GM12891 (cell line): Measurements from ENCODE around the gene SLC9A9.

ENCODE experiments used
- PAX5 ChIP-seq: IDR thresholded peaks from 2 replicates; pipeline ENCODE4 v1.6.1; 2011; ENCODE audit warnings: low read length, moderate library complexity, mild to moderate bottlenecking; ENCODE audit not compliant: insufficient read depth, severe bottlenecking
- POLR2A ChIP-seq: IDR thresholded peaks from 2 replicates; pipeline ENCODE4 v1.6.1; 2011; ENCODE audit warnings: low read depth, low read length, control low read depth
- POLR2AphosphoS5 ChIP-seq: IDR thresholded peaks from 2 replicates; pipeline ENCODE4 v1.6.1; 2011; ENCODE audit warnings: low read depth, low read length, control low read depth
- TAF1 ChIP-seq: IDR thresholded peaks from 2 replicates; pipeline ENCODE4 v1.6.1; 2011; ENCODE audit warnings: low read depth, low read length, control low read depth

DNA sequence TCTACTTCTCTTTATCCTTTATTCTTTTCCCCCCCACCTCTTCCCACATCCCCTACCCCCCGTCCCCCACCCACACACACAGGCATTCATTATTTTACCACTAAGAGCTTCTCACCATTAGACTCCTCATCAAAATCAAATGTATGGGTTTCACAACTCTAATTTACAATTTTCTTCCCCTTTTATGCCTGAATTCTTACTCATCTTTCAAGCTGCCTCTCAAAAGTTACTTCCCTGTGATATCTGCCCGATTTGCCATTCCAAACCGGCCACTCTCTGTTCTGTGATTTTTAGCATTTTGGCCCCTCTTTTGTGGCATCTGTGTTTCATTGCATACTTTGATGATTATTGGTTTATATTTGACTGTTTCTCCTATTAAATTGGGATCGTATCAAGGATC, 42.2 kb downstream of the SLC9A9 start:
- TF ChIP-seq POLR2AphosphoS5 (no peak), PAX5 (no peak), TAF1 (no peak), POLR2A (no peak)
